CD14-positive monocyte (primary cell): ENCODE data around the gene ARHGEF11. TPM values are rescaled to one million over a fixed set of nuclear protein-coding genes. Genes with fewer than 3 reads are reported as not detected.

Experiments
- DNase-seq, 3 donors: peaks; one replicate each; pipeline ENCODE4 v3.0.0-alpha.2; 2011 to 2022
- H2AFZ ChIP-seq: 2 replicates; pipeline ENCODE4 v1.6.0; 2012; ENCODE audit warnings: mild to moderate bottlenecking, low read depth, low read length, inconsistent platforms; ENCODE audit not compliant: insufficient read depth, poor library complexity, severe bottlenecking
- H3K27ac ChIP-seq, 2 donors: 1 replicate in 1 of 2; 2 replicates in 1 of 2; pipeline ENCODE4 v1.5.1; 2012 to 2013; ENCODE audit warnings: low read length in 2 of 2, control low read depth in 1 of 2, inconsistent platforms in 1 of 2, low read depth in 1 of 2, mild to moderate bottlenecking in 1 of 2
- H3K27me3 ChIP-seq, 2 donors: one replicate each; pipeline versions ENCODE4 v1.6.0 to v1.6.1; 2011 to 2013; ENCODE audit warnings: low read length in 2 of 2; ENCODE audit not compliant: control insufficient read depth in 2 of 2, insufficient read depth in 2 of 2
- H3K36me3 ChIP-seq, 2 donors: replicated peaks in 1 of 2; 1 replicate in 1 of 2; 2 replicates in 1 of 2; pipeline versions ENCODE4 v1.5.1 to v1.6.1; 2012 to 2013; ENCODE audit warnings: low read length in 2 of 2, control low read depth in 1 of 2, inconsistent platforms in 1 of 2, mild to moderate bottlenecking in 1 of 2; ENCODE audit not compliant: insufficient read depth in 2 of 2, control insufficient read depth in 1 of 2
- H3K4me1 ChIP-seq, 2 donors: 1 replicate in 1 of 2; 2 replicates in 1 of 2; pipeline versions ENCODE4 v1.5.1 to v1.6.1; 2012 to 2013; ENCODE audit warnings: low read length in 2 of 2, control low read depth in 1 of 2, inconsistent platforms in 1 of 2, mild to moderate bottlenecking in 1 of 2, moderate library complexity in 1 of 2; ENCODE audit not compliant: insufficient read depth in 2 of 2, control insufficient read depth in 1 of 2
- H3K4me2 ChIP-seq: replicated peaks from 2 replicates; pipeline ENCODE3; 2012; ENCODE audit warnings: low read length, moderate library complexity, mild to moderate bottlenecking; ENCODE audit not compliant: poor library complexity, severe bottlenecking; ENCODE audit errors: extremely low read depth
- H3K4me3 ChIP-seq, 3 experiments: fragments of 200-600 bp in 1 of 3; sonication (generic) in 1 of 3; replicated peaks in 1 of 3; 1 replicate in 2 of 3; 2 replicates in 1 of 3; pipeline ENCODE4 v1.5.1; 2011 to 2013; ENCODE audit warnings: low read length in 3 of 3, mild to moderate bottlenecking in 3 of 3, control low read depth in 2 of 3, low read depth in 2 of 3, inconsistent platforms in 1 of 3, moderate library complexity in 1 of 3
- H3K79me2 ChIP-seq: 2 replicates; pipeline ENCODE4 v1.6.0; 2012; ENCODE audit warnings: mild to moderate bottlenecking, control low read depth, inconsistent platforms, low read length, moderate library complexity; ENCODE audit not compliant: insufficient read depth
- H3K9ac ChIP-seq: 2 replicates; pipeline ENCODE4 v1.6.0; 2017; ENCODE audit warnings: low read length, mild to moderate bottlenecking; ENCODE audit not compliant: insufficient read depth, poor library complexity, severe bottlenecking
- H3K9me3 ChIP-seq, 2 donors: replicated peaks in 1 of 2; 1 replicate in 1 of 2; 2 replicates in 1 of 2; pipeline versions ENCODE4 v1.5.1 to v1.6.1; 2012 to 2013; ENCODE audit warnings: low read length in 2 of 2, control low read depth in 1 of 2; ENCODE audit not compliant: control insufficient read depth in 1 of 2, insufficient read depth in 1 of 2
- H4K20me1 ChIP-seq: 2 replicates; pipeline ENCODE4 v1.6.0; 2012; ENCODE audit warnings: mild to moderate bottlenecking, low read length, control low read depth, moderate library complexity; ENCODE audit not compliant: insufficient read depth
- H3K27ac Mint-ChIP-seq, 7 donors: one replicate each; pipeline ENCODE4 v1.8.0; 2020; ENCODE audit warnings: mild to moderate bottlenecking in 7 of 7, mixed read lengths in 7 of 7, moderate library complexity in 6 of 7, inconsistent platforms in 2 of 7
- H3K27me3 Mint-ChIP-seq, 3 donors: one replicate each; pipeline ENCODE4 v1.8.0; 2021 to 2022; ENCODE audit warnings: low read depth in 3 of 3, mild to moderate bottlenecking in 3 of 3, mixed read lengths in 3 of 3, moderate library complexity in 3 of 3, inconsistent platforms in 1 of 3
- H3K36me3 Mint-ChIP-seq, 2 donors: one replicate each; pipeline ENCODE4 v1.8.0; 2020; ENCODE audit warnings: mixed read lengths in 2 of 2, inconsistent platforms in 1 of 2, mild to moderate bottlenecking in 1 of 2
- H3K4me1 Mint-ChIP-seq: one replicate; pipeline ENCODE4 v1.8.0; 2020; ENCODE audit warnings: mild to moderate bottlenecking, mixed read lengths
- H3K4me3 Mint-ChIP-seq, 2 donors: one replicate each; pipeline ENCODE4 v1.8.0; 2020; ENCODE audit warnings: mild to moderate bottlenecking in 2 of 2, mixed read lengths in 2 of 2, moderate library complexity in 1 of 2
- H3K9me3 Mint-ChIP-seq, 7 donors: one replicate each; pipeline ENCODE4 v1.8.0; 2020 to 2022; ENCODE audit warnings: mixed read lengths in 7 of 7, mild to moderate bottlenecking in 6 of 7, moderate library complexity in 6 of 7, inconsistent platforms in 2 of 7
- WGBS: methylation state at CpG from one replicate; pipeline ENCODE4 v1.1.5; 2013; ENCODE audit warnings: missing lambda C conversion rate; ENCODE audit not compliant: insufficient coverage; 5-methylcytosine and 5-hydroxymethylcytosine counted together
- intact Hi-C, 2 donors: fragments of 100-400 bp; cut with micrococcal nuclease; formaldehyde crosslinking; loops; one replicate each; pipeline versions ENCODE4 v1.15.0 to v1.15.1; 2023
- polyA plus RNA-seq, 3 donors: library from polyadenylated mRNA; depleted of rRNA in 1 of 3; unstranded in 2 of 3; stranded (reverse) in 1 of 3; fragments of 300-500 nt in 2 of 3; fragments of >200 nt in 1 of 3; fragmentation: Illumina TruSeq in 2 of 3; gene quantifications; 1 replicate in 2 of 3; 2 replicates in 1 of 3; pipeline ENCODE4 v1.2.3, GENCODE V29; 2012 to 2021
- TF ChIP-seq, protein P1 (sequence below): fragments of 200-600 bp; IDR thresholded peaks from one replicate; pipeline ENCODE4 v1.8.0; 2022; ENCODE audit warnings: antibody characterized with exemption, mild to moderate bottlenecking

The ARHGEF11 gene
- polyA plus RNA-seq, 3 donors, result 17.0 to 78.5 (median 17.7) TPM

GRCh38 chr1:156905651-156906050 is 139.9 kb downstream of the ARHGEF11 start:
- Histone ChIP-seq H3K4me2 (no peak overlapping the region), H3K27me3 (no peaks in the 10 kb centered on the region), H3K9ac (no peak overlapping the region), H3K4me3 (no peak overlapping the region), H3K27ac (no peak overlapping the region), H3K9me3 (no peaks in the 10 kb centered on the region), H3K4me1 (peaks cover 7 to 10% of the 10 kb centered on the region in 2 donors), H4K20me1 (no peaks in the 10 kb centered on the region), H3K79me2 (no peaks in the 10 kb centered on the region), H3K36me3 (no peaks in the 10 kb centered on the region), H2AFZ (no peak overlapping the region)
- peak in 2 of 3 donors; percentile 22 to 37 for DNase-seq
- Mint-ChIP-seq H3K4me3 (no peak overlapping the region), H3K36me3 (no peaks in the 10 kb centered on the region), H3K27ac (no peak overlapping the region), H3K9me3 (peaks cover 0 to 3% (median 0%) of the 10 kb centered on the region in 7 donors), H3K27me3 (peaks cover 3 to 7% (median 7%) of the 10 kb centered on the region in 3 donors), H3K4me1 (peaks cover 15% of the 10 kb centered on the region)
- intact Hi-C loops, result no loop called here
- 41% methylated on average over 4 of the region's 4 CpGs for WGBS
- TF ChIP-seq, protein P1, sequence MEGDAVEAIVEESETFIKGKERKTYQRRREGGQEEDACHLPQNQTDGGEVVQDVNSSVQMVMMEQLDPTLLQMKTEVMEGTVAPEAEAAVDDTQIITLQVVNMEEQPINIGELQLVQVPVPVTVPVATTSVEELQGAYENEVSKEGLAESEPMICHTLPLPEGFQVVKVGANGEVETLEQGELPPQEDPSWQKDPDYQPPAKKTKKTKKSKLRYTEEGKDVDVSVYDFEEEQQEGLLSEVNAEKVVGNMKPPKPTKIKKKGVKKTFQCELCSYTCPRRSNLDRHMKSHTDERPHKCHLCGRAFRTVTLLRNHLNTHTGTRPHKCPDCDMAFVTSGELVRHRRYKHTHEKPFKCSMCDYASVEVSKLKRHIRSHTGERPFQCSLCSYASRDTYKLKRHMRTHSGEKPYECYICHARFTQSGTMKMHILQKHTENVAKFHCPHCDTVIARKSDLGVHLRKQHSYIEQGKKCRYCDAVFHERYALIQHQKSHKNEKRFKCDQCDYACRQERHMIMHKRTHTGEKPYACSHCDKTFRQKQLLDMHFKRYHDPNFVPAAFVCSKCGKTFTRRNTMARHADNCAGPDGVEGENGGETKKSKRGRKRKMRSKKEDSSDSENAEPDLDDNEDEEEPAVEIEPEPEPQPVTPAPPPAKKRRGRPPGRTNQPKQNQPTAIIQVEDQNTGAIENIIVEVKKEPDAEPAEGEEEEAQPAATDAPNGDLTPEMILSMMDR, result no peak

GRCh38 chr1:156905176-156905575 is 140.4 kb downstream of the ARHGEF11 start:
- H3K4me3 ChIP-seq, result no peak overlapping the region

More at GRCh38 chr1:156905176-156905575, 140.4 kb downstream of the ARHGEF11 start:
- Mint-ChIP-seq H3K27ac (no peak overlapping the region), H3K4me3 (no peak overlapping the region), H3K36me3 (no peaks in the 10 kb centered on the region), H3K4me1 (peaks cover 15% of the 10 kb centered on the region), H3K9me3 (peaks cover 0 to 3% (median 0%) of the 10 kb centered on the region in 7 donors), H3K27me3 (peaks cover 3 to 7% (median 6%) of the 10 kb centered on the region in 3 donors)
- no peak overlapping the region for H2AFZ ChIP-seq
- WGBS, result 89% methylated on average over 12 of the region's 16 CpGs
- TF ChIP-seq, protein P1, result no peak
- no peak overlapping the region for H3K9ac ChIP-seq
- H3K4me1 ChIP-seq, result peaks cover 7 to 10% of the 10 kb centered on the region in 2 donors
- intact Hi-C loops, result no loop called here
- no peaks in the 10 kb centered on the region for H3K79me2 ChIP-seq
- H3K9me3 ChIP-seq, result no peaks in the 10 kb centered on the region
- H3K27ac ChIP-seq, result no peak overlapping the region
- no peaks in the 10 kb centered on the region for H3K36me3 ChIP-seq
- no peaks in the 10 kb centered on the region for H3K27me3 ChIP-seq
- no peaks in the 10 kb centered on the region for H4K20me1 ChIP-seq
- DNase-seq, result no peak
- no peak overlapping the region for H3K4me2 ChIP-seq
